GM10248 (cell line): ENCODE results near the gene TECPR1.

ENCODE experiments used
- CTCF ChIA-PET: fragments of 300-600 bp; sonication (Branson Sonifier 250); formaldehyde crosslinking; extraction: SDS; loops from one replicate; lab custom pipeline; 2021; ENCODE audit warnings: antibody characterized with exemption; lab: Yijun Ruan, JAX
- POLR2A ChIA-PET: fragments of 350-650 bp; sonication (Branson Sonifier 250); formaldehyde crosslinking; extraction: SDS; loops from one replicate; lab custom pipeline; 2020; ENCODE audit warnings: antibody characterized with exemption; lab: Yijun Ruan, JAX
- DNase-seq: peaks from one replicate; pipeline ENCODE4 v3.0.0; 2012; ENCODE audit errors: extremely low spot score
- TF ChIP-seq, protein P1 (sequence below): IDR thresholded peaks from 2 replicates; pipeline ENCODE4 v1.5.1; 2012; ENCODE audit warnings: mild to moderate bottlenecking, low read depth; ENCODE audit errors: extremely low read depth, missing control alignments, control extremely low read depth

Gene TECPR1

DNA sequence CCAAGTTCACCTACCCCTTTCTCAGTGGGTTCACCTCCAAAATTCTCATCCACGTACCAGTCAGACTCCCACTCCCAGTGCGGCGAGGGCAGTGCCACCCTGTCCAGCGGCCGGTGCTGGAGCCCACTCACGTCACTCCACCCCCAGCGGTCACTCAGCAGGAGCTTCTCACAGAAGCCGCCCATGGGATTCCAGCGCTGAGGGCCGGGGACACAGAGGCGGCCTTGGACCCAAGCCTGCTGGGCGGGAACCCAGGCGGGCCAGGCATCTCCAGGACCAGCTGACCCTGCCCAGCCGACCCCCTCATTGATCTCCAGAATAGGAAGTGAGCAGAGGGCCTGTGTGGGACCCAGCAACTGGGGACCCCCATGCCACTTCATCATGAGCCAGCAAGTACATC lies 7.2 kb downstream of the TECPR1 start:
- DNase-seq = no peak
- TF ChIP-seq, protein P1, sequence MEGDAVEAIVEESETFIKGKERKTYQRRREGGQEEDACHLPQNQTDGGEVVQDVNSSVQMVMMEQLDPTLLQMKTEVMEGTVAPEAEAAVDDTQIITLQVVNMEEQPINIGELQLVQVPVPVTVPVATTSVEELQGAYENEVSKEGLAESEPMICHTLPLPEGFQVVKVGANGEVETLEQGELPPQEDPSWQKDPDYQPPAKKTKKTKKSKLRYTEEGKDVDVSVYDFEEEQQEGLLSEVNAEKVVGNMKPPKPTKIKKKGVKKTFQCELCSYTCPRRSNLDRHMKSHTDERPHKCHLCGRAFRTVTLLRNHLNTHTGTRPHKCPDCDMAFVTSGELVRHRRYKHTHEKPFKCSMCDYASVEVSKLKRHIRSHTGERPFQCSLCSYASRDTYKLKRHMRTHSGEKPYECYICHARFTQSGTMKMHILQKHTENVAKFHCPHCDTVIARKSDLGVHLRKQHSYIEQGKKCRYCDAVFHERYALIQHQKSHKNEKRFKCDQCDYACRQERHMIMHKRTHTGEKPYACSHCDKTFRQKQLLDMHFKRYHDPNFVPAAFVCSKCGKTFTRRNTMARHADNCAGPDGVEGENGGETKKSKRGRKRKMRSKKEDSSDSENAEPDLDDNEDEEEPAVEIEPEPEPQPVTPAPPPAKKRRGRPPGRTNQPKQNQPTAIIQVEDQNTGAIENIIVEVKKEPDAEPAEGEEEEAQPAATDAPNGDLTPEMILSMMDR = no peak
- ChIA-PET CTCF (interaction anchor here (1.7 kb wide), 1 partner anchor 76 kb away, joined by 5 read pairs; no protein-coding TSS in a partner anchor), POLR2A (no interaction called here)

GRCh38 chr7:98242934-98243333 lies 9.1 kb downstream of the TECPR1 start:
- POLR2A ChIA-PET = no interaction called here
- CTCF ChIA-PET = interaction anchor here (1.3 to 1.7 kb wide), 3 partner anchors 12 to 74 kb away, joined by 3 to 5 read pairs (median 4); no protein-coding TSS in a partner anchor

GRCh38 chr7:98242342-98242741 lies 9.7 kb downstream of the TECPR1 start:
- TF ChIP-seq, protein P1 = no peak

More at GRCh38 chr7:98242934-98243333, 9.1 kb downstream of the TECPR1 start:
- no peak for DNase-seq
- TF ChIP-seq, protein P1 = no peak

GRCh38 chr7:98241674-98242241 lies 10.3 kb downstream of the TECPR1 start:
- ChIA-PET CTCF (interaction anchor here (0.8 to 1.5 kb wide), 6 partner anchors 9 to 220 kb away, joined by 3 to 4 read pairs (median 3); no protein-coding TSS in a partner anchor), POLR2A (no interaction called here)
- DNase-seq = no peak
- TF ChIP-seq, protein P1 = no peak

More at GRCh38 chr7:98242342-98242741, 9.7 kb downstream of the TECPR1 start:
- ChIA-PET CTCF (interaction anchor here (0.9 to 1.5 kb wide), 4 partner anchors 8 to 32 kb away, joined by 3 to 4 read pairs (median 4); no protein-coding TSS in a partner anchor), POLR2A (no interaction called here)
- DNase-seq = no peak

- ChIA-PET POLR2A (no interaction called here), CTCF (interaction anchor here (0.8 to 1.5 kb wide), 7 partner anchors 9 to 219 kb away, joined by 3 to 4 read pairs (median 3); no protein-coding TSS in a partner anchor)
- peak; percentile 76 for DNase-seq
- TF ChIP-seq, protein P1 = peak; percentile 78
Observed at GRCh38 chr7:98240961-98241673, 10.9 kb downstream of the TECPR1 start.

GRCh38 chr7:98238976-98239375 lies 13.1 kb downstream of the TECPR1 start:
- TF ChIP-seq, protein P1 = no peak
- DNase-seq = no peak
- ChIA-PET CTCF (no interaction called here), POLR2A (no interaction called here)
